ENCODE results near the gene GALNT9. TPM values are rescaled to one million over a fixed set of nuclear protein-coding genes. Genes with fewer than 3 reads are reported as not detected.
"Not testable (repeated sequence)": the region's sequence is repeated elsewhere in the genome, so short reads cannot be mapped to it uniquely, and the experiment has no call there.

Gene GALNT9
- total RNA-seq, 4 donors from 2014 or later: 0.13 TPM; not detected in 3

GRCh38 chr12:132359971-132360370 is 30.6 kb upstream of the GALNT9 start:
- no peak for DNase-seq (ENCODE audit: low spot score in 2 of 2)
- no peak for TF ChIP-seq CTCF (IDR thresholded peaks at IDR 0.05)
- TF ChIP-seq POLR2A (IDR thresholded peaks at IDR 0.05): no peak
- intact Hi-C loops (cut with DNase I; ENCODE audit: low total_unique reads): no loop called here
- H3K4me3 ChIP-seq (ENCODE audit: low read depth, poor library complexity, severe bottlenecking): no peak overlapping the region
- 77 to 79% methylated on average over 16 of the region's 16 CpGs for WGBS, 2 donors

- no peak overlapping the region for H3K4me3 ChIP-seq (ENCODE audit: low read depth, poor library complexity, severe bottlenecking)
- intact Hi-C loops (cut with DNase I; ENCODE audit: low total_unique reads): no loop called here
- no peak for DNase-seq (ENCODE audit: low spot score in 2 of 2)
- WGBS, 2 donors: 90 to 96% methylated on average over 14 of the region's 14 CpGs
- TF ChIP-seq CTCF (IDR thresholded peaks at IDR 0.05) (no peak), POLR2A (IDR thresholded peaks at IDR 0.05) (no peak)
Measured at GRCh38 chr12:132359551-132359950, 30.2 kb upstream of the GALNT9 start.

DNA sequence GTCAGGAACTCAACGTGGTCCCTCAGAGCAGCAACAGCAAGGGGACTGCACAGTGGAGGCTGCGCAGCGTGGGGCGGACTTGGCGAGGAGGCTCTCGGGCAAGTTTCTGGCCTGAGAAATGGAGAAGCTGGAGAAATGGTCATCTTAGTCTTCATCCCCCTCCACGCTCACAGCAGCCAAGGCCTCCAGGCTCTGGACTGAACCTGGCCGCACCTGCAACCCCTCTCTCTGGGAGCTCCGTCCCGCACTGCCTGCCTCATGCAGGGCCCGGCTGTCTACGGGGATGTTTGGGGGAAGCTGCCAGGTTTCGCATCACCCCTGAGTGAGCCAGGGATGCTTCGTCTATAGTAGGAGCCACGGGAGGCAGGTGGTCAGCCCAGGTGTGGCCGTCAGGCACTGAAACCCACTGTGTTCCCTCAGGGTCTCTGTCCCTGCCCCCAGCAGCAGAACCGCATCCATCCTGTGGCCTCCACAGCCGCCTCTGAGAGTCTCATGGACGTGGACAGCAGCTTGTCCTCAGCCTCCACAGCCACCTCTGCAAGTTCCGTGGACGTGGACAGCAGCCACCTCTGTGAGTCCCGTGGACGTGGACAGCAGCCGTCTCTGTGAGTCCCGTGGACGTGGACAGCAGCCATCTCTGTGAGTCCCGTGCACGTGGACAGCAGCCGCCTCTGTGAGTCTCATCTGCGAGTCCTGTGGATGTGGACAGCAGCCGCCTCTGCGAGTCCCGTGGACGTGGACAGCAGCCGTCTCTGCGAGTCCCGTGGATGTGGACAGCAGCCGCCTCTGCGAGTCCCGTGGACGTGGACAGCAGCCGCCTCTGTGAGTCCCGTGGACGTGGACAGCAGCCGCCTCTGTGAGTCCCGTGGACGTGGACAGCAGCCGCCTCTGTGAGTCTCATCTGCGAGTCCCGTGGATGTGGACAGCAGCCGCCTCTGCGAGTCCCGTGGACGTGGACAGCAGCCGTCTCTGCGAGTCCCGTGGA is 29.1 kb upstream of the GALNT9 start:
- 85 to 91% methylated on average over 22 to 31 of the region's 57 CpGs for WGBS, 2 donors
- intact Hi-C loops (cut with DNase I; ENCODE audit: low total_unique reads); H3K4me3 ChIP-seq (ENCODE audit: low read depth, poor library complexity, severe bottlenecking); DNase-seq (ENCODE audit: low spot score in 2 of 2): not testable (repeated sequence)

DNA sequence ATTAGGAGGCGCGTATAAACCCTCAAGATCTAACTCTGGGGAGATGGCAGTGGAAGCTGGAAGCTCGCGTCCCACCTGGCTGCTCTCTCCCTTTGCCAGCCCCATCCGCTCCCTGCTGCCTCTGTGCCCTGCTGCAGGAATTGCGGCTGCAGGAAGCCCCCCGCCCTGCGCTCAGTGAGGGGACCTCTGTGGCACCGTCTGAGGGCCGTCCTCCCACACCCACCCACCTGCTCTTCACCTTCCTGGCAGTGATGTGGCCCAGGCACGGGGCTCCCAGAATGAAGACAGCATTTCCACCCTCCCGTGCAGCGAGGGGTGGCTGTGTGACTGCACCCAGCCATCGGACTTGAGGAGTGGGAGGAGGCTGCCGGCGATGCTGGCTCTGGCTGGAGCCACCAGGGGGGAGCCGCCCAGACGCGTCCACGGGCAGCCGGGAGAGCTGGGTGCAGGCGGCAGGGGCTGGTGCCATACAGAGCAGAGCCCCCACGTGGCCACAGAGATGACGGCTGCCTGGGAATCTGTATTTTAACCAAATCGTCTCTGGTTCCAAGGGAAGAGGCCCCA is 28.3 kb upstream of the GALNT9 start:
- H3K4me3 ChIP-seq (ENCODE audit: low read depth, poor library complexity, severe bottlenecking): no peak overlapping the region
- 52 to 60% methylated on average over 23 to 25 of the region's 25 CpGs for WGBS, 2 donors
- intact Hi-C loops (cut with DNase I; ENCODE audit: low total_unique reads): no loop called here
- TF ChIP-seq CTCF (IDR thresholded peaks at IDR 0.05) (no peak), POLR2A (IDR thresholded peaks at IDR 0.05) (no peak)
- DNase-seq (ENCODE audit: low spot score in 2 of 2): no peak

- WGBS, 2 donors: 26 to 34% methylated on average over 37 of the region's 37 CpGs
- TF ChIP-seq CTCF (IDR thresholded peaks at IDR 0.05): no peak
- TF ChIP-seq POLR2A (IDR thresholded peaks at IDR 0.05): no peak
- intact Hi-C loops (cut with DNase I; ENCODE audit: low total_unique reads): no loop called here
- no peak overlapping the region for H3K4me3 ChIP-seq (ENCODE audit: low read depth, poor library complexity, severe bottlenecking)
- DNase-seq (ENCODE audit: low spot score in 2 of 2): peak in 1 of 2 donors; percentile 29
Measured at GRCh38 chr12:132356691-132357622, 27.6 kb upstream of the GALNT9 start.

Data from lower leg skin (tissue), 4 donors.